WERI-Rb-1 (cell line): ENCODE results near the gene PKDCC.
A peak's percentile ranks its signal among the peaks of the same experiment; 100 is the strongest.
"Not testable (repeated sequence)": the region's sequence is repeated elsewhere in the genome, so short reads cannot be mapped to it uniquely, and the experiment has no call there.

Experiments
- DNase-seq: peaks from one replicate; pipeline ENCODE4 v3.0.0-alpha.2; 2020
- H3K27ac ChIP-seq: fragments of 250-450 bp; sonication (Bioruptor Pico); 2 replicates; pipeline ENCODE4 v1.5.1; 2020; ENCODE audit warnings: mild to moderate bottlenecking, moderate library complexity
- H3K27me3 ChIP-seq: fragments of 250-450 bp; sonication (Bioruptor Pico); 2 replicates; pipeline ENCODE4 v1.5.1; 2021; ENCODE audit warnings: mild to moderate bottlenecking, low read depth, moderate library complexity; ENCODE audit not compliant: insufficient read depth, severe bottlenecking
- H3K36me3 ChIP-seq: fragments of 250-450 bp; sonication (Bioruptor Pico); 2 replicates; pipeline ENCODE4 v1.5.1; 2020; ENCODE audit warnings: mild to moderate bottlenecking, moderate library complexity
- H3K4me3 ChIP-seq: 2 replicates; pipeline ENCODE4 v1.5.1; 2011; ENCODE audit warnings: low read depth, mild to moderate bottlenecking, control low read depth, low read length
- H3K9me3 ChIP-seq: fragments of 250-450 bp; sonication (Bioruptor Pico); 2 replicates; pipeline ENCODE4 v1.5.1; 2021; ENCODE audit warnings: mild to moderate bottlenecking, moderate library complexity; ENCODE audit not compliant: severe bottlenecking
- CTCF ChIP-seq: IDR thresholded peaks from 2 replicates; pipeline ENCODE4 v1.5.1; 2011; ENCODE audit warnings: low read depth, mild to moderate bottlenecking, control low read depth, inconsistent platforms, low read length

The PKDCC gene

GRCh38 chr2:42064417-42064942 is 16.7 kb downstream of the PKDCC start:
- no peaks in the 10 kb centered on the region for H3K36me3 ChIP-seq
- TF ChIP-seq CTCF, result no peak
- H3K27me3 ChIP-seq, result peaks cover 12% of the 10 kb centered on the region
- DNase-seq, result no peak
- H3K9me3 ChIP-seq, result no peaks in the 10 kb centered on the region
- no peak overlapping the region for H3K4me3 ChIP-seq
- no peak overlapping the region for H3K27ac ChIP-seq

GRCh38 chr2:42065753-42066152 is 17.9 kb downstream of the PKDCC start:
- H3K36me3 ChIP-seq, DNase-seq, H3K9me3 ChIP-seq, H3K4me3 ChIP-seq, H3K27ac ChIP-seq: not testable (repeated sequence)
- H3K27me3 ChIP-seq, result peaks cover 15% of the 10 kb centered on the region

DNA sequence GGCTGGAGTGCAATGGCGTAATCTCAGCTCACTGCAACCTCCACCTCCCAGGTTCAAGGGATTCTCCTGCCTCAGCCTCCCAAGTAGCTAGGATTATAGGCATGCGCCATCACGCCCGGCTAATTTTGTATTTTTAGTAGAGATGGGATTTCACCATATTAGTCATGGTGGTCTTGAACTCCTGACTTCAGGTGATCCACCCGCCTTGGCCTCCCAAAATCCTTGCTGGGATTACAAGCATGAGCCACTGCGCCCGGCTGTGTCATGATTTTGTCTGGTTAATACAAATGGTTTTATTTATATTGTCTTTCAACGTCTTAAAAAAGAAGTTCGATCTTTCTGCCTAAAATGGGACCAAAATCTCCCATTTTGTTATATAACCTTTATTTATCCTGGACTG is 19.2 kb downstream of the PKDCC start:
- DNase-seq, H3K4me3 ChIP-seq, H3K36me3 ChIP-seq, H3K9me3 ChIP-seq, H3K27ac ChIP-seq: not testable (repeated sequence)
- H3K27me3 ChIP-seq, result peaks cover 12% of the 10 kb centered on the region

- DNase-seq, result no peak
- Histone ChIP-seq H3K4me3 (no peak overlapping the region), H3K27me3 (peaks cover 9% of the 10 kb centered on the region), H3K36me3 (no peaks in the 10 kb centered on the region), H3K9me3 (no peaks in the 10 kb centered on the region), H3K27ac (no peak overlapping the region)
- TF ChIP-seq CTCF, result no peak
These were observed 19.7 kb downstream of the PKDCC start for GRCh38 chr2:42067521-42067920.

DNA sequence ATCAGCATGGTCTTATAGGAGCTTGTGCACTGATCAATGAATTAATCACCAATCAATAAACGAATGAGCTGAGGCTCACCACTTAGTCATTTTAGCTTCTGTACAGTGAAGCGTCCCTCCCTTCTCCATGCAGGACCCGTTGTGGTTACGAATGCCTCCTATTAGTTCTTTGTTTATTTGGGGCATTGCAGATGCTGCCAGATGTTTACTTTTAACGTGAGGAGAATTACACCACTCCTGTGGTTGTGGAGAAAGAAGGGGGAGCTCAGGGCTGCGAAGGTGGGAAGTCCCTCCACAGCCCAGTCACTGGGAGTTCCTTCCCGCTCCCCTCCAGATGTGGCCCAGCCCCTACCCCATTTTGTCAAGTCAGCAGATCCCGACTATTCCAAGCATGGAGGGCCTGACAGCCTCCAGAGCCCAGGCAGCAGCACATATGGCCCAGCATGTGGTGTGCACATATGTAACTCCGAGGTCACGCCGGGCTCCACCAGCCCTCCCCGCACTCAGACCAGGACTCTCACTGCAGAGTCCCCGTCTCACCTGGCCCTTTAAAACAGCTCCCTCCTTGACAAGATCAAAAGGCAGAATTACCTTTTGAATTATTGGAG is 20.9 kb downstream of the PKDCC start:
- Histone ChIP-seq H3K36me3 (no peaks in the 10 kb centered on the region), H3K27ac (no peak overlapping the region), H3K9me3 (no peaks in the 10 kb centered on the region), H3K27me3 (peaks cover 9% of the 10 kb centered on the region), H3K4me3 (no peak overlapping the region)
- peak; percentile 74 for DNase-seq
- no peak for TF ChIP-seq CTCF

DNA sequence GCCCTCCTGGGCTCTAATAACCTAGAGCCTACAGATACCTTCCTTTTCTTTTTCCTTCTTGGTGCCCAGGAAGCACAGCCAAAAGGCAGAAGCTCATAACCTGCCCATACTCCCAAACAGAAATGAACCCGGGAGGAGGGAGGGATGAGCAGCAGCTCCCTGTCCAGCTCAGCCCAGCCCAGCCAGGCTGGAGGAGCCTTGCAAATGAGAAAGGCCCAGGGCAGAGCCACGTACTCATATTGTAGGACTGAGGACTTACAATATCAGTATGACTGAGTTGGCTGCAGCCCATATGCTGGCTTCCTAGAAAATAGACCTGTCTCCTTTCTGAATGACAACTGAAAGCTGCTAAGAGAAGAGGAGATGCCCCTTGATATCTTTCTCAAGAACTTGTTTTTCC is 21.7 kb downstream of the PKDCC start:
- H3K9me3 ChIP-seq, result no peaks in the 10 kb centered on the region
- peaks cover 9% of the 10 kb centered on the region for H3K27me3 ChIP-seq
- H3K4me3 ChIP-seq, result no peak overlapping the region
- no peak for DNase-seq
- H3K27ac ChIP-seq, result no peak overlapping the region
- no peaks in the 10 kb centered on the region for H3K36me3 ChIP-seq
- TF ChIP-seq CTCF, result no peak

DNA sequence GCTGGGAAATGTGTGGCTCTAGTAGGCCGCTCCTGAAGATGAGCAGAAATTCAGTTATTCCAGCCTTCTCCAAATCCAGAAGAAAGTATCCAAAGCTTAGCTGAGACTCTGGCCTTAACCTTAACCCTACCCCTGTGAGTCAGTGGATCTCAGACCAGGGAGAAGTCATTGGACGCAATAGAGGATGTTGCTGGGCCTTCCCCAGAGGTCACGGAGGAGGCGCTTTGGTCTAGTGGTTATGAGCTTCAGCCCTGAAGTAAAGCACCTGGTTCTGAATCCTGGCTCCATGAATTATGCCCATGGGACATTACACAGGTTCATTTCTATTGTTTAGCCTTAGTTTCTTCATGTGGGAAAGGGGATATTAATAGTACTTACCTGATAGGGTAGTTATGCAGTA is 24.0 kb downstream of the PKDCC start:
- DNase-seq, result no peak
- Histone ChIP-seq H3K27me3 (peaks cover 9% of the 10 kb centered on the region), H3K36me3 (no peaks in the 10 kb centered on the region), H3K9me3 (no peaks in the 10 kb centered on the region), H3K27ac (no peak overlapping the region), H3K4me3 (no peak overlapping the region)
- TF ChIP-seq CTCF, result no peak
